Endothelial cell of umbilical vein (primary cell): ENCODE results near the gene CDC20B. TPM values are rescaled to one million over a fixed set of nuclear protein-coding genes. Genes with fewer than 3 reads are reported as not detected.

ENCODE experiments used
- BruUV-seq: library from RNA; stranded (reverse); fragments of 400-500 nt; replicated peaks from 2 replicates; lab custom pipeline; 2021; lab: Mats Ljungman, UMichigan
- CTCF ChIA-PET: fragments of 300-600, 350-600 bp; sonication (Branson Sonifier 250); formaldehyde crosslinking; loops from one replicate; lab custom pipeline; 2021; ENCODE audit warnings: antibody characterized with exemption, inconsistent platforms; lab: Charles Lee
- POLR2A ChIA-PET: fragments of 300-600, 350-600 bp; sonication (Branson Sonifier 250); formaldehyde crosslinking; loops from one replicate; lab custom pipeline; 2021; ENCODE audit warnings: antibody characterized with exemption, inconsistent platforms; lab: Charles Lee
- DNase-seq: peaks from one replicate; pipeline ENCODE4 v3.0.0-alpha.2; 2011; ENCODE audit warnings: low read depth, low spot score
- FAIRE-seq: peaks from 2 replicates; lab custom pipeline; 2011; peaks lifted over from hg19 to GRCh38; lab: Jason Lieb, UNC
- H2AFZ ChIP-seq: 2 replicates; pipeline ENCODE4 v1.6.0; 2012; ENCODE audit warnings: low read depth, low read length, control low read depth, inconsistent platforms
- H3K27ac ChIP-seq: 2 replicates; pipeline ENCODE4 v1.5.1; 2011; ENCODE audit warnings: low read depth, mild to moderate bottlenecking, control low read depth, low read length, moderate library complexity; ENCODE audit not compliant: insufficient read depth
- H3K27me3 ChIP-seq, 2 experiments: 2 replicates each; pipeline versions ENCODE4 v1.6.0 to v1.6.1; 2011; ENCODE audit warnings: low read length in 2 of 2, mixed read lengths in 1 of 2; ENCODE audit not compliant: control insufficient read depth in 2 of 2, insufficient read depth in 2 of 2
- H3K36me3 ChIP-seq, 2 experiments: 2 replicates in 1 of 2; 3 replicates in 1 of 2; pipeline ENCODE4 v1.5.1; 2011; ENCODE audit warnings: low read length in 2 of 2, mild to moderate bottlenecking in 1 of 2, moderate library complexity in 1 of 2; ENCODE audit not compliant: control insufficient read depth in 2 of 2, insufficient read depth in 2 of 2; ENCODE audit errors: extremely low read depth in 1 of 2
- H3K4me1 ChIP-seq: 3 replicates; pipeline ENCODE4 v1.5.1; 2011; ENCODE audit warnings: mild to moderate bottlenecking, low read length; ENCODE audit not compliant: control insufficient read depth, insufficient read depth; ENCODE audit errors: extremely low read depth
- H3K4me2 ChIP-seq: 2 replicates; pipeline ENCODE4 v1.6.1; 2011; ENCODE audit warnings: low read length, control low read depth, mixed read lengths; ENCODE audit not compliant: insufficient read depth
- H3K4me3 ChIP-seq, 3 experiments: fragments of 200-600 bp in 1 of 3; sonication (generic), shearing (Covaris generic) in 1 of 3; replicated peaks in 1 of 3; 2 replicates each; pipeline ENCODE4 v1.5.1; 2011 to 2016; ENCODE audit warnings: control low read depth in 3 of 3, low read length in 3 of 3, mild to moderate bottlenecking in 2 of 3, inconsistent platforms in 1 of 3, low read depth in 1 of 3, moderate library complexity in 1 of 3; ENCODE audit not compliant: insufficient read depth in 1 of 3
- H3K79me2 ChIP-seq: 2 replicates; pipeline ENCODE4 v1.6.0; 2012; ENCODE audit warnings: low read length, inconsistent platforms; ENCODE audit not compliant: control insufficient read depth, insufficient read depth
- H3K9ac ChIP-seq: replicated peaks from 2 replicates; pipeline ENCODE3; 2011; ENCODE audit warnings: low read length, control low read depth; ENCODE audit not compliant: insufficient read depth; ENCODE audit errors: extremely low read depth
- H3K9me1 ChIP-seq: replicated peaks from 3 replicates; pipeline ENCODE4 v1.6.0; 2011; ENCODE audit warnings: mild to moderate bottlenecking, low read length; ENCODE audit not compliant: control insufficient read depth, insufficient read depth; ENCODE audit errors: extremely low read depth
- H3K9me3 ChIP-seq: replicated peaks from 2 replicates; pipeline ENCODE4 v1.5.1; 2012; ENCODE audit warnings: low read length, inconsistent platforms; ENCODE audit not compliant: control insufficient read depth, insufficient read depth
- H4K20me1 ChIP-seq: replicated peaks from 2 replicates; pipeline ENCODE3; 2011; ENCODE audit warnings: mild to moderate bottlenecking, low read length; ENCODE audit not compliant: control insufficient read depth, insufficient read depth; ENCODE audit errors: extremely low read depth
- EZH2 ChIP-seq: IDR thresholded peaks from 2 replicates; pipeline ENCODE4 v1.6.1; 2012; ENCODE audit warnings: borderline replicate concordance, low read depth, mild to moderate bottlenecking, moderate library complexity, low read length, inconsistent platforms; ENCODE audit not compliant: severe bottlenecking
- FOS ChIP-seq: IDR thresholded peaks from 2 replicates; pipeline ENCODE4 v1.6.1; 2011; ENCODE audit warnings: mild to moderate bottlenecking, low read length, moderate library complexity, borderline replicate concordance; ENCODE audit not compliant: insufficient read depth
- GATA2 ChIP-seq: IDR thresholded peaks from 2 replicates; pipeline ENCODE4 v1.7.0; 2011; ENCODE audit warnings: low read depth, mild to moderate bottlenecking, moderate library complexity, mixed read lengths, low read length; ENCODE audit not compliant: insufficient read length, insufficient read depth
- JUN ChIP-seq: IDR thresholded peaks from 2 replicates; pipeline ENCODE4 v1.6.1; 2011; ENCODE audit warnings: borderline replicate concordance, low read depth; ENCODE audit not compliant: insufficient read length, insufficient read depth
- MYC ChIP-seq: IDR thresholded peaks from one replicate; pipeline ENCODE4 v1.6.1; 2011; ENCODE audit warnings: mild to moderate bottlenecking, low read depth, low read length
- POLR2A ChIP-seq: IDR thresholded peaks from 2 replicates; pipeline ENCODE4 v1.6.1; 2012; ENCODE audit warnings: low read depth, mild to moderate bottlenecking, control low read depth, low read length
- POLR2AphosphoS5 ChIP-seq: IDR thresholded peaks from 2 replicates; pipeline ENCODE4 v1.6.1; 2012; ENCODE audit warnings: low read depth, mild to moderate bottlenecking, control low read depth, low read length, moderate library complexity; ENCODE audit not compliant: insufficient read depth
- dilution Hi-C: fragments of 300-500 bp; cut with MboI; formaldehyde crosslinking; loops from one replicate; pipeline ENCODE4 v1.15.0; 2019; ENCODE audit warnings: low sequenced_read_pairs; ENCODE audit not compliant: extremely low pct_ligation_motif_present
- intact Hi-C: fragments of 100-400 bp; cut with micrococcal nuclease; formaldehyde crosslinking; loops from one replicate; pipeline ENCODE4 v1.10.0; 2022
- polyA plus RNA-seq, 4 experiments: library from polyadenylated mRNA; depleted of rRNA in 3 of 4; stranded (reverse) in 3 of 4; unstranded in 1 of 4; fragments of >200 nt; gene quantifications; 2 replicates each; pipeline versions ENCODE4 v1.2.1 to v1.2.3, GENCODE V29; 2011 to 2012; ENCODE audit warnings: missing spikeins in 1 of 4
- total RNA-seq: library from RNA; stranded (reverse); gene quantifications from 2 replicates; pipeline ENCODE4 v1.2.3, GENCODE V29; 2021
- TF ChIP-seq, protein P1 (sequence below), 2 donors: IDR thresholded peaks; 1 replicate in 1 of 2; 2 replicates in 1 of 2; pipeline ENCODE4 v1.5.1; 2011; ENCODE audit warnings: low read length in 2 of 2, mild to moderate bottlenecking in 2 of 2, moderate library complexity in 2 of 2, control low read depth in 1 of 2, inconsistent platforms in 1 of 2, low read depth in 1 of 2; ENCODE audit not compliant: insufficient read depth in 1 of 2; ENCODE audit errors: extremely low read depth in 1 of 2
- TF ChIP-seq, protein P2 (sequence below): IDR thresholded peaks from 2 replicates; pipeline ENCODE4 v1.6.1; 2011; ENCODE audit not compliant: insufficient read depth, insufficient read length

CDC20B gene
- total and polyA plus RNA-seq, 2 donors (not counting 3 experiments of a cell fraction or from before 2014, with no cell fraction given) = 0.22 TPM

GRCh38 chr5:55188656-55189540, 15.9 kb upstream of the CDC20B start:
- DNase-seq (no peak), FAIRE-seq (no peak)
- no TSS peak for BruUV-seq
- no peak overlapping the region for H2AFZ ChIP-seq
- ChIA-PET POLR2A (no interaction called here), CTCF (interaction anchor here (0.9 to 3.2 kb wide), 3 partner anchors 11 to 503 kb away, joined by 3 to 10 read pairs (median 5); partner anchors contain the start of gene CDC20B)
- H4K20me1 ChIP-seq = no peaks in the 10 kb centered on the region
- H3K27ac ChIP-seq = no peak overlapping the region
- no peaks in the 10 kb centered on the region for H3K9me1 ChIP-seq
- TF ChIP-seq GATA2 (no peak), JUN (no peak), FOS (no peak), EZH2 (no peak), POLR2AphosphoS5 (no peak), POLR2A (no peak), MYC (no peak)
- TF ChIP-seq, protein P1, sequence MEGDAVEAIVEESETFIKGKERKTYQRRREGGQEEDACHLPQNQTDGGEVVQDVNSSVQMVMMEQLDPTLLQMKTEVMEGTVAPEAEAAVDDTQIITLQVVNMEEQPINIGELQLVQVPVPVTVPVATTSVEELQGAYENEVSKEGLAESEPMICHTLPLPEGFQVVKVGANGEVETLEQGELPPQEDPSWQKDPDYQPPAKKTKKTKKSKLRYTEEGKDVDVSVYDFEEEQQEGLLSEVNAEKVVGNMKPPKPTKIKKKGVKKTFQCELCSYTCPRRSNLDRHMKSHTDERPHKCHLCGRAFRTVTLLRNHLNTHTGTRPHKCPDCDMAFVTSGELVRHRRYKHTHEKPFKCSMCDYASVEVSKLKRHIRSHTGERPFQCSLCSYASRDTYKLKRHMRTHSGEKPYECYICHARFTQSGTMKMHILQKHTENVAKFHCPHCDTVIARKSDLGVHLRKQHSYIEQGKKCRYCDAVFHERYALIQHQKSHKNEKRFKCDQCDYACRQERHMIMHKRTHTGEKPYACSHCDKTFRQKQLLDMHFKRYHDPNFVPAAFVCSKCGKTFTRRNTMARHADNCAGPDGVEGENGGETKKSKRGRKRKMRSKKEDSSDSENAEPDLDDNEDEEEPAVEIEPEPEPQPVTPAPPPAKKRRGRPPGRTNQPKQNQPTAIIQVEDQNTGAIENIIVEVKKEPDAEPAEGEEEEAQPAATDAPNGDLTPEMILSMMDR (IDR thresholded peaks at IDR 0.05; ENCODE audit: extremely low read depth in 1 of 2, insufficient read depth in 1 of 2, low read depth in 1 of 2, low read length in 2 of 2) = no peak
- TF ChIP-seq, protein P2, sequence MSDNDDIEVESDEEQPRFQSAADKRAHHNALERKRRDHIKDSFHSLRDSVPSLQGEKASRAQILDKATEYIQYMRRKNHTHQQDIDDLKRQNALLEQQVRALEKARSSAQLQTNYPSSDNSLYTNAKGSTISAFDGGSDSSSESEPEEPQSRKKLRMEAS = no peak
- no peak overlapping the region for H3K4me2 ChIP-seq
- H3K9ac ChIP-seq = no peak overlapping the region
- H3K27me3 ChIP-seq = peaks cover 39 to 64% of the 10 kb centered on the region in 2 experiments
- H3K4me1 ChIP-seq = no peaks in the 10 kb centered on the region
- no peaks in the 10 kb centered on the region for H3K79me2 ChIP-seq
- no peaks in the 10 kb centered on the region for H3K36me3 ChIP-seq
- dilution Hi-C loops = no loop called here
- intact Hi-C loops = loop anchor here (5.0 kb wide), 1 partner anchor 503 kb away; no protein-coding TSS in a partner anchor
- no peak overlapping the region for H3K4me3 ChIP-seq
- H3K9me3 ChIP-seq = no peaks in the 10 kb centered on the region
